Kidney (tissue), 14 donors: ENCODE results near the gene DPP6. TPM values are rescaled to one million over a fixed set of nuclear protein-coding genes. Genes with fewer than 3 reads are reported as not detected.

ENCODE experiments used
- DNase-seq, 5 donors: peaks; one replicate each; pipeline ENCODE4 v3.0.0-alpha.2; 2013 to 2020
- FAIRE-seq: peaks from 2 replicates; lab custom pipeline; 2012; peaks lifted over from hg19 to GRCh38; lab: Jason Lieb, UNC
- H3K27ac ChIP-seq, 2 donors: one replicate each; pipeline ENCODE4 v1.7.0; 2013; ENCODE audit warnings: low read depth in 2 of 2, low read length in 2 of 2, inconsistent platforms in 1 of 2
- H3K27me3 ChIP-seq: one replicate; pipeline ENCODE4 v1.7.1; 2013; ENCODE audit warnings: low read length, inconsistent platforms; ENCODE audit not compliant: control insufficient read depth, insufficient read depth
- H3K36me3 ChIP-seq, 3 donors: one replicate each; pipeline versions ENCODE4 v1.7.0 to v1.7.1; 2013; ENCODE audit warnings: low read length in 3 of 3, control low read depth in 1 of 3, inconsistent platforms in 1 of 3; ENCODE audit not compliant: insufficient read depth in 3 of 3, control insufficient read depth in 2 of 3
- H3K4me1 ChIP-seq, 3 donors: one replicate each; pipeline versions ENCODE4 v1.7.0 to v1.7.1; 2013; ENCODE audit warnings: low read length in 3 of 3, inconsistent platforms in 1 of 3, low read depth in 1 of 3; ENCODE audit not compliant: control insufficient read depth in 2 of 3, insufficient read depth in 2 of 3
- H3K4me3 ChIP-seq, 3 donors: one replicate each; pipeline versions ENCODE4 v1.7.0 to v1.8.1; 2013; ENCODE audit warnings: low read length in 3 of 3, control low read depth in 1 of 3, inconsistent platforms in 1 of 3
- H3K9ac ChIP-seq, 3 donors: one replicate each; pipeline versions ENCODE4 v1.7.0 to v1.7.1; 2013; ENCODE audit warnings: low read length in 3 of 3, control low read depth in 1 of 3, inconsistent platforms in 1 of 3
- H3K9me3 ChIP-seq, 3 donors: one replicate each; pipeline versions ENCODE4 v1.7.0 to v1.7.1; 2013; ENCODE audit warnings: low read length in 3 of 3, control low read depth in 1 of 3, inconsistent platforms in 1 of 3; ENCODE audit not compliant: control insufficient read depth in 2 of 3, insufficient read depth in 1 of 3
- CTCF ChIP-seq: IDR thresholded peaks from 3 replicates; pipeline ENCODE4 v1.5.1; 2012; ENCODE audit warnings: mild to moderate bottlenecking, moderate library complexity, borderline replicate concordance; ENCODE audit not compliant: insufficient read depth; ENCODE audit errors: extremely low read depth
- intact Hi-C: fragments of 100-400 bp; cut with DNase I; formaldehyde crosslinking; loops from one replicate; pipeline ENCODE4 v1.11.1; 2022
- polyA plus RNA-seq: library from polyadenylated mRNA; stranded (reverse); fragments of 350-450 nt; fragmentation: Illumina TruSeq; extraction: RNeasy Lipid Tissue Mini Kit (QIAGEN cat#74804); gene quantifications from one replicate; pipeline ENCODE4 v1.2.3, GENCODE V29; 2014; ENCODE audit warnings: low read depth, low replicate concordance; ENCODE audit not compliant: insufficient read depth
- total RNA-seq: library from RNA; stranded (reverse); fragmentation: NEBNext Ultra II Directional; extraction: Animal tissue kit (Norgen Biotek cat#: 25700); gene quantifications from one replicate; pipeline ENCODE4 v1.2.1, GENCODE V29; 2021
- donor health status: control.
- donor health status: control.
- donor health status: control.
- donor health status: control.
- donor health status: control.
- donor health status: DM: yes; HTN: yes; CAD: no.
- donor health status: Normal renal cell carcinoma (clear cell type).

DPP6 gene
- total and polyA plus RNA-seq, 2 donors from 2014 or later: 1.8 to 6.9 TPM

DNA sequence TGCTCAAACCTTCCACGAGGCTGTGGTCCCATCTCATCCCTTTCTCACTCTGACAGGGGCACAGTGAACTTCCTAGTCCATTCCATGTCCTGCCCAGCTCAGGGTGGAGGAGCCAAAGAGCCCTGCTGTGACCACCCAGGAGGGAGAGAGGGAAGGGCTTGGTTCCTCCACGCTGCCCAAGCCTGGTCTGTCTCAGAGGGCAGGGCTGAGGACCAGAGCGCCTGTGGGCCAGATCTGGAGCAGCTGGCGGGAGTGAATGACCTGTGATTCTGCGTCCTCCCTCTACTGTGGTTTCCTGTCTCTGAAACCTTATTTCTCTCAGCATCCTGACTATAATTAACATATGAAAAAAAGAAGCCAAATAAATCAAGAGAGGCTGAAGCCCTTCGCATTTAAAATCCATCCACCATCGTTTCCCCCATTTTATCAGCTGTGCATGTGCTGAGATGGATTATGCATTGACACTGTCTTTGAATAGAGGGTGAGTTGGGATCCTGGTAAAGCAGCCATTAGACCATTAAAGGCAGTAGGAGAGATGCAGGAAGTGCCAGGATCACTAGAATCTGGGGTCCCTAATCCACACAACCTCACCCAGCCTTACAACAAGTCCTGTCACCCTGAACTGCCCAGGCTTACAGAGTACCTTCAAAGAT, 165.6 kb downstream of the DPP6 start:
- no peak overlapping the region for H3K9ac ChIP-seq
- no peaks in the 10 kb centered on the region for H3K36me3 ChIP-seq
- no peak overlapping the region for H3K4me3 ChIP-seq
- H3K9me3 ChIP-seq: no peaks in the 10 kb centered on the region
- no peak for TF ChIP-seq CTCF
- H3K27ac ChIP-seq: no peak overlapping the region
- FAIRE-seq (no peak), DNase-seq (no peak)
- no peaks in the 10 kb centered on the region for H3K27me3 ChIP-seq
- no peaks in the 10 kb centered on the region for H3K4me1 ChIP-seq
- intact Hi-C loops: no loop called here

GRCh38 chr7:154231732-154232131, 179.5 kb downstream of the DPP6 start:
- Histone ChIP-seq H3K27ac (no peak overlapping the region), H3K36me3 (no peaks in the 10 kb centered on the region), H3K9me3 (no peaks in the 10 kb centered on the region), H3K9ac (no peak overlapping the region), H3K27me3 (no peaks in the 10 kb centered on the region), H3K4me1 (no peaks in the 10 kb centered on the region), H3K4me3 (no peak overlapping the region)
- peak in 4 of 5 donors; percentile 55 to 80 (median 70) for DNase-seq
- no peak for FAIRE-seq
- no peak for TF ChIP-seq CTCF
- intact Hi-C loops: no loop called here

DNA sequence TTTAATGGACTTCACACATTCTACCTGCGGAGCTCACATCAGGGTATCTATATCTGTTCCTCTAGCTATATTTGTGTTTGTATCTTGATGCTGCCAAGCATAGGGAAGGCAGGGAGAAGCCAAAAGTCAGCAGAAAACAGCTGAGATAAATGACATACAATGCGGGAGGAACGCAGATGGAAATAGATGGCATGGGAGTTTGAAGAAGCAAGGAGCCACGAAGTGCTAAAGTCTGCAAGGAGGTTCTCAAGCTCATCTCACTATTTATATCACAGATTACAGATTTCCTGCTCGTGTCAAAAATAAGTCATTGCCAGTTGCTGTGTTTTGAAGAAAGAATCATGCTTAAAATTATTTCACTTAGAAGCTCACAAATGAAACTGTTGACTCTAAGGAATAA, 180.5 kb downstream of the DPP6 start:
- H3K27me3 ChIP-seq: no peaks in the 10 kb centered on the region
- H3K9me3 ChIP-seq: no peaks in the 10 kb centered on the region
- H3K4me1 ChIP-seq: no peaks in the 10 kb centered on the region
- H3K36me3 ChIP-seq: no peaks in the 10 kb centered on the region
- intact Hi-C loops: no loop called here
- FAIRE-seq: no peak
- H3K27ac ChIP-seq: no peak overlapping the region
- H3K9ac ChIP-seq: no peak overlapping the region
- no peak for DNase-seq
- no peak for TF ChIP-seq CTCF
- no peak overlapping the region for H3K4me3 ChIP-seq

DNA sequence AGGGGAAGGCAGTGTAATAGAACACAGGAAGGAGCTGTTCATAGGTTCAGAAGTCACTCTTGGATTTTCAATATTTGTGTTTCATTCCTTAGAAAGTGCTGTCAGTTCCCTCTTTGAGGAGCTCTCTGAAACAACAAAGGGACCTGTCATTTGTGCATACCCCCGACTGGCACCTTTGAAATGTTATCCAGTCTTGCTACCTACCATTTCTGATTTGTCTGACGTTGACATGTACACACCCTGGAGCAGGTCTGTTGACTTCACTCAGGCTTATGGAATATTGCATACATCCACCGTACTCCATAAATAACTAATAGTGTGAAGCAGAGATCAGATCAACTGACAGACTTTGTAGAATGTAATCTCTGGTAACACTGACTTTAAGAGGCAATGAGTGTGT, 189.8 kb downstream of the DPP6 start:
- Histone ChIP-seq H3K4me1 (no peaks in the 10 kb centered on the region), H3K27me3 (no peaks in the 10 kb centered on the region), H3K9me3 (peaks cover 0 to 8% (median 3%) of the 10 kb centered on the region in 3 donors), H3K27ac (no peak overlapping the region), H3K36me3 (no peaks in the 10 kb centered on the region), H3K9ac (no peak overlapping the region), H3K4me3 (no peak overlapping the region)
- DNase-seq (no peak), FAIRE-seq (no peak)
- intact Hi-C loops: no loop called here
- no peak for TF ChIP-seq CTCF
